CD4-positive, CD25-positive, alpha-beta regulatory T cell (primary cell): Measurements from ENCODE around the gene SMCO2. TPM values are rescaled to one million over a fixed set of nuclear protein-coding genes. Genes with fewer than 3 reads are reported as not detected.

Experiments
- ATAC-seq, 2 donors: fragments of 150-1000 bp; cut with Tn5 transposase; one replicate each; pipeline ENCODE4 v1.10.0; 2021; ENCODE audit warnings: low read depth in 2 of 2, moderate number of reproducible peaks in 2 of 2, moderate library complexity in 1 of 2
- DNase-seq, 3 donors: peaks; one replicate each; pipeline versions ENCODE4 v3.0.0 to v3.0.0-alpha.2; 2012 to 2022; ENCODE audit warnings: mixed read lengths in 1 of 3
- H3K27ac ChIP-seq: one replicate; pipeline ENCODE4 v1.7.0; 2013; ENCODE audit warnings: mild to moderate bottlenecking, low read length; ENCODE audit not compliant: insufficient read depth, poor library complexity, severe bottlenecking
- H3K27me3 ChIP-seq: one replicate; pipeline ENCODE4 v1.7.0; 2013; ENCODE audit warnings: low read length; ENCODE audit not compliant: control insufficient read depth, insufficient read depth
- H3K36me3 ChIP-seq: one replicate; pipeline ENCODE4 v1.7.0; 2013; ENCODE audit warnings: mild to moderate bottlenecking, low read length, moderate library complexity; ENCODE audit not compliant: control insufficient read depth, insufficient read depth
- H3K4me1 ChIP-seq: 2 replicates; pipeline ENCODE4 v1.7.0; 2013; ENCODE audit warnings: mild to moderate bottlenecking, low read length; ENCODE audit not compliant: insufficient read depth, control insufficient read depth, poor library complexity, severe bottlenecking
- H3K4me3 ChIP-seq: one replicate; pipeline ENCODE4 v1.7.0; 2013; ENCODE audit warnings: low read depth, mild to moderate bottlenecking, low read length, moderate library complexity
- H3K9me3 ChIP-seq, 2 experiments: 1 replicate in 1 of 2; 2 replicates in 1 of 2; pipeline ENCODE4 v1.7.0; 2013; ENCODE audit warnings: low read length in 2 of 2, mild to moderate bottlenecking in 1 of 2, moderate library complexity in 1 of 2; ENCODE audit not compliant: control insufficient read depth in 2 of 2
- H3K27ac Mint-ChIP-seq, 3 donors: one replicate each; pipeline ENCODE4 v1.8.0; 2020 to 2022; ENCODE audit warnings: mild to moderate bottlenecking in 3 of 3, mixed read lengths in 3 of 3, moderate library complexity in 2 of 3
- H3K27me3 Mint-ChIP-seq: one replicate; pipeline ENCODE4 v1.8.0; 2022; ENCODE audit warnings: mild to moderate bottlenecking, mixed read lengths
- H3K36me3 Mint-ChIP-seq: one replicate; pipeline ENCODE4 v1.8.0; 2020; ENCODE audit warnings: mixed read lengths
- H3K4me1 Mint-ChIP-seq, 4 donors: one replicate each; pipeline ENCODE4 v1.8.0; 2020 to 2022; ENCODE audit warnings: mixed read lengths in 4 of 4, mild to moderate bottlenecking in 1 of 4
- H3K4me3 Mint-ChIP-seq, 4 donors: one replicate each; pipeline ENCODE4 v1.8.0; 2020 to 2022; ENCODE audit warnings: mild to moderate bottlenecking in 4 of 4, mixed read lengths in 4 of 4, moderate library complexity in 3 of 4
- H3K9me3 Mint-ChIP-seq, 7 donors: one replicate each; pipeline ENCODE4 v1.8.0; 2020 to 2022; ENCODE audit warnings: mixed read lengths in 7 of 7, mild to moderate bottlenecking in 3 of 7, moderate library complexity in 2 of 7
- polyA plus RNA-seq, 4 donors: library from polyadenylated mRNA; unstranded; fragments of 300-500 nt; fragmentation: Illumina TruSeq; gene quantifications; one replicate each; pipeline ENCODE4 v1.2.3, GENCODE V29; 2021
- total RNA-seq: library from RNA; stranded (reverse); gene quantifications from one replicate; pipeline ENCODE4 v1.2.3, GENCODE V29; 2022

SMCO2 gene
- total and polyA plus RNA-seq, 5 donors from 2014 or later, result not detected

- no peaks in the 10 kb centered on the region for H3K36me3 ChIP-seq
- no peaks in the 10 kb centered on the region for H3K4me1 ChIP-seq
- Mint-ChIP-seq H3K27ac (no peak overlapping the region), H3K36me3 (no peaks in the 10 kb centered on the region), H3K4me1 (peaks cover 3 to 12% (median 7%) of the 10 kb centered on the region in 4 donors), H3K4me3 (no peak overlapping the region), H3K27me3 (peaks cover 17% of the 10 kb centered on the region), H3K9me3 (peaks cover 0 to 3% (median 0%) of the 10 kb centered on the region in 7 donors)
- H3K27me3 ChIP-seq, result peaks cover 2% of the 10 kb centered on the region
- DNase-seq, result no peak
- no peak overlapping the region for H3K27ac ChIP-seq
- no peaks in the 10 kb centered on the region for H3K9me3 ChIP-seq
- no peak overlapping the region for H3K4me3 ChIP-seq
- no peak for ATAC-seq
These were observed 9.8 kb upstream of the SMCO2 start for GRCh38 chr12:27436768-27437167.

- Histone ChIP-seq H3K27ac (no peak overlapping the region), H3K27me3 (peaks cover 2% of the 10 kb centered on the region), H3K4me1 (no peaks in the 10 kb centered on the region), H3K9me3 (no peaks in the 10 kb centered on the region), H3K4me3 (no peak overlapping the region), H3K36me3 (no peaks in the 10 kb centered on the region)
- H3K4me1 Mint-ChIP-seq, result peaks cover 0 to 12% (median 7%) of the 10 kb centered on the region in 4 donors
- H3K4me3 Mint-ChIP-seq, result no peak overlapping the region
- no peak overlapping the region for H3K27ac Mint-ChIP-seq
- DNase-seq (no peak), ATAC-seq (no peak)
- H3K9me3 Mint-ChIP-seq, result peaks cover 0 to 5% (median 0%) of the 10 kb centered on the region in 7 donors
- no peaks in the 10 kb centered on the region for H3K36me3 Mint-ChIP-seq
- H3K27me3 Mint-ChIP-seq, result peaks cover 20% of the 10 kb centered on the region
These were observed 8.7 kb upstream of the SMCO2 start for GRCh38 chr12:27437839-27438238.

DNA sequence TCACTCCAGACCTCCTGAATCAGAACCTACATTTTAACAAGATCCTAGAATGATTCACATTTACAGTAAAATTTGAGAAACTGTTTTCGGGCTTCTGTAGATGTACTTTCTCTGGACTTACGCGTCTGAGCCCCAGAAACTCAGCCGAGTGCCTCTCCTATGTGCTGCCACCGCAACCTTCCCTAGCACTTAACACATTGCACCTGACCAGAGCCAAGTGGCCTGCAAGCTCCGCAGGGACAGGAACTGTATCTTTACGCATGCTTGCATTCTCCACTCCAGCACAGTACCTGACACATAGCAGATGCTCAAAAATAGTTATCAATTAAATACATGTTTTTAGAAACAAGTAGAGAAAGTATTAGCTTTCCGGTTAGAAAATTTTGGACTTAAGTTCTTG lies 1.2 kb downstream of the SMCO2 start:
- no peak overlapping the region for H3K4me3 ChIP-seq
- Mint-ChIP-seq H3K27me3 (no peaks in the 10 kb centered on the region), H3K4me3 (no peak overlapping the region), H3K36me3 (no peaks in the 10 kb centered on the region), H3K4me1 (no peaks in the 10 kb centered on the region), H3K9me3 (peaks cover 0 to 7% (median 2%) of the 10 kb centered on the region in 7 donors), H3K27ac (no peak overlapping the region)
- ATAC-seq, result no peak
- H3K4me1 ChIP-seq, result no peaks in the 10 kb centered on the region
- DNase-seq, result no peak
- peaks cover 0 to 5% of the 10 kb centered on the region in 2 experiments for H3K9me3 ChIP-seq
- no peaks in the 10 kb centered on the region for H3K27me3 ChIP-seq
- no peaks in the 10 kb centered on the region for H3K36me3 ChIP-seq
- no peak overlapping the region for H3K27ac ChIP-seq

- Histone ChIP-seq H3K36me3 (no peaks in the 10 kb centered on the region), H3K4me3 (no peak overlapping the region), H3K9me3 (peaks cover 0 to 5% of the 10 kb centered on the region in 2 experiments), H3K27ac (no peak overlapping the region), H3K27me3 (no peaks in the 10 kb centered on the region), H3K4me1 (no peaks in the 10 kb centered on the region)
- Mint-ChIP-seq H3K4me1 (no peaks in the 10 kb centered on the region), H3K27ac (no peak overlapping the region), H3K9me3 (peaks cover 0 to 7% (median 2%) of the 10 kb centered on the region in 7 donors), H3K4me3 (no peak overlapping the region), H3K27me3 (peaks cover 5% of the 10 kb centered on the region), H3K36me3 (no peaks in the 10 kb centered on the region)
- ATAC-seq (no peak), DNase-seq (no peak)
These were observed 2.5 kb downstream of the SMCO2 start for GRCh38 chr12:27449026-27449425.

- no peak overlapping the region for H3K4me3 ChIP-seq
- Mint-ChIP-seq H3K9me3 (peaks cover 0 to 6% (median 0%) of the 10 kb centered on the region in 7 donors), H3K27me3 (peaks cover 5% of the 10 kb centered on the region), H3K36me3 (no peaks in the 10 kb centered on the region), H3K4me3 (no peak overlapping the region), H3K4me1 (no peaks in the 10 kb centered on the region), H3K27ac (no peak overlapping the region)
- no peak overlapping the region for H3K27ac ChIP-seq
- H3K27me3 ChIP-seq, result no peaks in the 10 kb centered on the region
- H3K36me3 ChIP-seq, result no peaks in the 10 kb centered on the region
- peaks cover 0 to 5% of the 10 kb centered on the region in 2 experiments for H3K9me3 ChIP-seq
- ATAC-seq (no peak), DNase-seq (no peak)
- no peaks in the 10 kb centered on the region for H3K4me1 ChIP-seq
These were observed 3.5 kb downstream of the SMCO2 start for GRCh38 chr12:27449893-27450534.

- no peak for DNase-seq
- no peaks in the 10 kb centered on the region for H3K4me1 Mint-ChIP-seq
- H3K9me3 ChIP-seq, result peaks cover 0 to 3% of the 10 kb centered on the region in 2 experiments
- H3K27me3 Mint-ChIP-seq, result peaks cover 8% of the 10 kb centered on the region
- no peak overlapping the region for H3K4me3 ChIP-seq
- H3K36me3 ChIP-seq, result no peaks in the 10 kb centered on the region
- H3K27ac Mint-ChIP-seq, result no peak overlapping the region
- H3K36me3 Mint-ChIP-seq, result no peaks in the 10 kb centered on the region
- H3K27me3 ChIP-seq, result no peaks in the 10 kb centered on the region
- no peaks in the 10 kb centered on the region for H3K4me1 ChIP-seq
- no peak for ATAC-seq
- peaks cover 0 to 5% (median 0%) of the 10 kb centered on the region in 7 donors for H3K9me3 Mint-ChIP-seq
- no peak overlapping the region for H3K27ac ChIP-seq
- no peak overlapping the region for H3K4me3 Mint-ChIP-seq
These were observed 4.7 kb downstream of the SMCO2 start for GRCh38 chr12:27451036-27451825.

- Histone ChIP-seq H3K27ac (no peak overlapping the region), H3K9me3 (no peaks in the 10 kb centered on the region), H3K4me3 (no peak overlapping the region), H3K27me3 (no peaks in the 10 kb centered on the region), H3K4me1 (no peaks in the 10 kb centered on the region), H3K36me3 (no peaks in the 10 kb centered on the region)
- ATAC-seq, result no peak
- Mint-ChIP-seq H3K4me1 (no peaks in the 10 kb centered on the region), H3K9me3 (peaks cover 0 to 4% (median 0%) of the 10 kb centered on the region in 7 donors), H3K27me3 (peaks cover 16% of the 10 kb centered on the region), H3K27ac (no peak overlapping the region), H3K36me3 (no peaks in the 10 kb centered on the region), H3K4me3 (no peak overlapping the region)
- no peak for DNase-seq
These were observed 6.9 kb downstream of the SMCO2 start for GRCh38 chr12:27453421-27453820.
